Fibroblast of villous mesenchyme (primary cell): ENCODE results near the gene CYTH1. TPM values are rescaled to one million over a fixed set of nuclear protein-coding genes. Genes with fewer than 3 reads are reported as not detected.

Experiments used
- DNase-seq: peaks from one replicate; pipeline ENCODE4 v3.0.0-alpha.2; 2010; ENCODE audit warnings: low read depth
- H3K4me3 ChIP-seq: 2 replicates; pipeline ENCODE4 v1.5.1; 2011; ENCODE audit warnings: low read depth, mild to moderate bottlenecking, low read length
- total RNA-seq: library from RNA; depleted of rRNA; stranded (reverse); fragments of >200 nt; gene quantifications from 2 replicates; pipeline ENCODE4 v1.2.3, GENCODE V29; 2012
- TF ChIP-seq, protein P1 (sequence below): IDR thresholded peaks from 2 replicates; pipeline ENCODE4 v1.5.1; 2012; ENCODE audit warnings: low read depth, mild to moderate bottlenecking, low read length; ENCODE audit not compliant: insufficient read depth

The CYTH1 gene
- total RNA-seq, 1 donor = 19.4 TPM

DNA sequence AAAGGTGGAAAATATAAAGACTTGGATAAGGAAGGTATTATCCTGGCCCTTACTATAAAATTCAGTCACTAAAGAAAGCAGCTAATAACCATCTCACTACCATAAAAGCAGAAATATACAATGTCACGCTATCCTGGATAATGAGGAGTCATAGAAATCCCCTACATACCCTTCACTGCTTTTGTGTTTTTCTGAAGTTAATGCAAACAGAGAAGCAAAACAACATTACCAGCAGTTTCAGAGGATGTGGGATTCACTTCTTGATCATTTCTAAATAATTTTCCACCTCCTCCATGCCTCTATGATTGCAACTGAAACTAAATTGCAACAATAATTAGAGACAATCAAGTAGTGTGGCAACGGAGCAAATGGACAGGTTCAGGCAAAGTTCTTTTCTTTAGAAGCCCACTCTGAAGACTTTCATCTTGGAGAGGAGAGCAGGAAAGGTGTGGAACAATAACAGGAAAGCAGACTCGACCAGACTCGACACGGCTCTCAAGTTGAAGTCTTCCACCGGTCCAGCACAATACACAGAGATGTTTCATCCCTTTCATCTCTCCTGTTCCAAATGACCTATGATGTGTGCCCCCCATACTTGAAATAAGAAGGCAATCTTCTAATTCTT is 10.2 kb downstream of the CYTH1 start:
- TF ChIP-seq, protein P1, sequence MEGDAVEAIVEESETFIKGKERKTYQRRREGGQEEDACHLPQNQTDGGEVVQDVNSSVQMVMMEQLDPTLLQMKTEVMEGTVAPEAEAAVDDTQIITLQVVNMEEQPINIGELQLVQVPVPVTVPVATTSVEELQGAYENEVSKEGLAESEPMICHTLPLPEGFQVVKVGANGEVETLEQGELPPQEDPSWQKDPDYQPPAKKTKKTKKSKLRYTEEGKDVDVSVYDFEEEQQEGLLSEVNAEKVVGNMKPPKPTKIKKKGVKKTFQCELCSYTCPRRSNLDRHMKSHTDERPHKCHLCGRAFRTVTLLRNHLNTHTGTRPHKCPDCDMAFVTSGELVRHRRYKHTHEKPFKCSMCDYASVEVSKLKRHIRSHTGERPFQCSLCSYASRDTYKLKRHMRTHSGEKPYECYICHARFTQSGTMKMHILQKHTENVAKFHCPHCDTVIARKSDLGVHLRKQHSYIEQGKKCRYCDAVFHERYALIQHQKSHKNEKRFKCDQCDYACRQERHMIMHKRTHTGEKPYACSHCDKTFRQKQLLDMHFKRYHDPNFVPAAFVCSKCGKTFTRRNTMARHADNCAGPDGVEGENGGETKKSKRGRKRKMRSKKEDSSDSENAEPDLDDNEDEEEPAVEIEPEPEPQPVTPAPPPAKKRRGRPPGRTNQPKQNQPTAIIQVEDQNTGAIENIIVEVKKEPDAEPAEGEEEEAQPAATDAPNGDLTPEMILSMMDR = no peak
- H3K4me3 ChIP-seq = no peak overlapping the region
- no peak for DNase-seq

DNA sequence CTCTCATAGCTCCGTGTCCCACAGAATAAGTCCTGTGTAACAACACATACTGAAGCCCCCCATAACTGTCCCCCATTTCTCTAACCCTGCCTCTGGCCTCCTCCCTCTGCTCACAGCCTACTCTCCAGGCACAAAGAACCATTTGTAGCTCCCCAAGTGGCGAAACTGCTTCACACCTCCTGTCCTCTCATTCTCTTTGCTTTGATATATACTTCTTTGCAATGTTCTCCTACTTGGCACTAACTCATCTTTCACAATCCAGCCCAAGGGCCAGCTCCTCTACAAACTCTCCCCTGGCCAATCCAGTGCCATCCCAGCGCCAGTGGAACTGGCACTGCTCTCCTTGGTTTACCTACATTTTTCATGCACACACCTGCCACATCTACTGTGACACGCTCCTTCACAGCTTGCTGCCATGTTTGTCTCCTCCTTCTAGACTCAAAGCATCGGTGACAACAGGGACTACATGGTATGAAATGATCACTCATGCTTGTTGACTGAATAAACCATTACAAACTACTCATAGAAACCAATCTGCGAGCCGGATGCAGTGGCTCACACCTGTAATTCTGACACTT is 12.8 kb downstream of the CYTH1 start:
- no peak for DNase-seq
- TF ChIP-seq, protein P1 = peak; percentile 7
- H3K4me3 ChIP-seq = no peak overlapping the region

DNA sequence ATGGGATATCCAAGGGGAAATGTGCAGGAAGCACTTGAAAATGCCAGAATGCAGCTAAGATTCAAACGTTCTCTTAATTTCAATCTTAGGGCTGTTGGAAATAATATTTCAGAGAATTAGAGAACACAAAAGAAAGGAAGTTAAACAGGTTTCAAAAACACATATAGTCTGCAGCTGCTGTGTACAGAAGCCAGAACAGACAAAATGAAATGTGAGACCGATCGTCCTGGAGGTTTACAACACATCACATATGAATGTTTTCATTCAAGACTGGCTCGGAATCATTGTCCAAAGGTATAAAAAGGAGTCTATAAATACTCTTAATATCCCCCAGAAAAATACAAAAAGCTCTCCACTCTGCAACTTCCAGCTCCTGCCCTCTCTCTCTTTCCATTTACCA is 14.3 kb downstream of the CYTH1 start:
- TF ChIP-seq, protein P1 = no peak
- DNase-seq = no peak
- no peak overlapping the region for H3K4me3 ChIP-seq

DNA sequence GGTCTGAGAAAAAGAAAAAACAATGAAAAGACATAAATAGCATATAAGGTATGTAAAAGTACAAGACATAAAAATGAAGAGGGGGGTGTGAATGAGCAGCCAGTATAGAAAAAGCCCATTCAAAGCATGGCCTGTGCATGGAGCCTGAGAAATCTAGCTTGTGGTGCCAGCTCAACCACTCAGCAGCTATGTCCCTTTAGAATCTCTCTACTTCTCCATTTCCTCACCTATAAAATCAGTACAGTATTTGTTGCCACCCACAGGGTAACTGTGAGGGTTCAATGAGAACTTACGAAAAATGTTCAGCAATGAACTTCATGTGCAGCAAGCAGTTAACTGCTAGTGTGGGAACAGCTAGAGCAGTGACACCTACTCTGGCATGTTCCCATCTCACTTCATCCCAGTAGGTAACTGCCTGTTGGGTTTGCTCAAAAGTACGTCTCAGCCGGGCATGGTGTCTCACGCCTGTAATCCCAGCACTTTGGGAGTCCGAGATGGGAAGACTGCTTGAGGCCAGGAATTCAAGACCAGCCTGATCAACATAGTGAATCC is 15.3 kb downstream of the CYTH1 start:
- TF ChIP-seq, protein P1 = no peak
- no peak overlapping the region for H3K4me3 ChIP-seq
- DNase-seq = no peak

DNA sequence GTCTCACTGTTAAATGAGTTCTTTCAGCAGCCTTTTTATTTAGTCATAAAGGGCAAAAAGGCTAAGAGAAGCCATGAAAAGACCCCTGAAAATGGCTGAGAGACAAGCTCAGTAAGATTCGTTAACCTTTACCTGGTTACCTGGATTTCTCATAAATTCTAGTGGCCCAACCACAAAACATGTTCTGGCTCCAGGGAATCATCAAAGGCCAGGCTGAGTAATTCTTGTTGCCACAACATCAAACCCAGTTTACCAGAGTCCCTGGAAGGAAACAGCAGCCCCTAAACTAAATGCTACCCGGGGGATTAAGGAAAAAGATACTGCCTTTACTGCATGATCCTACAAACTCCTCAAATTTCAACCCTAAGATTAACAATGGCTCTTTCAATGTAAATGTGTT is 15.8 kb downstream of the CYTH1 start:
- DNase-seq = no peak
- TF ChIP-seq, protein P1 = no peak
- H3K4me3 ChIP-seq = no peak overlapping the region

DNA sequence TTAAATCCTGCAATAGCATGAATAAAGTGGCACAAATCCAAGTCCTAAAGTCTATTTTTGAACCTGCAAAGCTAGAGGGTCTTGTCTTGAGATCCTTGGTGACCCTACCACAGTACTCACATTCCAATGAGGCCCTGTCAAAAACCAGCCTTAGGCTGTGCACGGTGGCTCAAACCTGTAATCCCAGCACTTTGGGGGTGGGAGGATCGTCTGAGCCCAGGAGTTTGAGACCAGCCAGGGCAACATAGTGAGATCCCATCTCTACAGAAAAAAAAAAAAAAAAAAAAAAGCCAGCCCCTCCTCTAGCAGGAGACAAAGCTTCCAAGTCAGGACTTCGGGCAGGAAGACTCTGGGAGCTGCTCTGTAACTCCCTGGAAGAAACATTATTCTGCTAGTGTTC is 16.3 kb downstream of the CYTH1 start:
- TF ChIP-seq, protein P1 = no peak
- DNase-seq = no peak
- no peak overlapping the region for H3K4me3 ChIP-seq
